ENCODE measurements around the gene E2F3.
A peak's percentile ranks its signal among the peaks of the same experiment; 100 is the strongest.
"Not testable (repeated sequence)": the region's sequence is repeated elsewhere in the genome, so short reads cannot be mapped to it uniquely, and the experiment has no call there.

The E2F3 gene

GRCh38 chr6:20434766-20435165, 33.1 kb downstream of the E2F3 start:
- peak; percentile 14 to 72 for DNase-seq

- DNase-seq: no peak
These were observed 35.0 kb downstream of the E2F3 start for GRCh38 chr6:20436719-20437118.

GRCh38 chr6:20437639-20438038, 36.0 kb downstream of the E2F3 start:
- DNase-seq: no peak

GRCh38 chr6:20438462-20439070, 36.9 kb downstream of the E2F3 start:
- DNase-seq: peak; percentile 92 to 97

GRCh38 chr6:20439558-20439957, 37.9 kb downstream of the E2F3 start:
- DNase-seq: no peak

GRCh38 chr6:20440296-20440695, 38.6 kb downstream of the E2F3 start:
- peak; percentile 14 to 77 for DNase-seq

- no peak for DNase-seq
These were observed 39.6 kb downstream of the E2F3 start for GRCh38 chr6:20441236-20441635.

- peak in 1 of 2 experiments; percentile 39 for DNase-seq
These were observed 40.2 kb downstream of the E2F3 start for GRCh38 chr6:20441921-20442320.

- DNase-seq: no peak
These were observed 43.1 kb downstream of the E2F3 start for GRCh38 chr6:20444786-20445271.

- DNase-seq: no peak
These were observed 45.5 kb downstream of the E2F3 start for GRCh38 chr6:20447157-20447556.

GRCh38 chr6:20447581-20448132, 46.0 kb downstream of the E2F3 start:
- DNase-seq: no peak

GRCh38 chr6:20448828-20449227, 47.1 kb downstream of the E2F3 start:
- no peak for DNase-seq

- DNase-seq: no peak
These were observed 52.6 kb downstream of the E2F3 start for GRCh38 chr6:20454204-20454824.

GRCh38 chr6:20455251-20455940, 53.7 kb downstream of the E2F3 start:
- no peak for DNase-seq

GRCh38 chr6:20458027-20458894, 56.6 kb downstream of the E2F3 start:
- no peak for DNase-seq

- DNase-seq: no peak
These were observed 58.0 kb downstream of the E2F3 start for GRCh38 chr6:20459682-20460081.

GRCh38 chr6:20461576-20461975, 59.9 kb downstream of the E2F3 start:
- DNase-seq: no peak

GRCh38 chr6:20463396-20463795, 61.7 kb downstream of the E2F3 start:
- no peak for DNase-seq

GRCh38 chr6:20464041-20464440, 62.4 kb downstream of the E2F3 start:
- no peak for DNase-seq

- DNase-seq: no peak
These were observed 63.2 kb downstream of the E2F3 start for GRCh38 chr6:20464847-20465246.

GRCh38 chr6:20465616-20466015, 63.9 kb downstream of the E2F3 start:
- DNase-seq: not testable (repeated sequence)

GRCh38 chr6:20467437-20467836, 65.8 kb downstream of the E2F3 start:
- DNase-seq: no peak

- no peak for DNase-seq
These were observed 66.5 kb downstream of the E2F3 start for GRCh38 chr6:20468209-20468608.
